Measurements from ENCODE around the gene CCR2.

The CCR2 gene

GRCh38 chr3:46405301-46406019, 51.5 kb downstream of the CCR2 start:
- DNase-seq (ENCODE audit: low spot score) = no peak

GRCh38 chr3:46406443-46406787, 52.5 kb downstream of the CCR2 start:
- no peak for DNase-seq (ENCODE audit: low spot score)

GRCh38 chr3:46406788-46407611, 53.1 kb downstream of the CCR2 start, which contains the start of the genes CCR5AS and CCRL2:
Gene CCR5AS, minus strand, starts transcription at chr3:46407066.
Gene CCRL2, plus strand, starts transcription at chr3:46407259. Its CDS starts 821 bp downstream, at chr3:46408080.
- DNase-seq (ENCODE audit: low spot score) = no peak

- no peak for DNase-seq (ENCODE audit: low spot score)
These were observed 54.1 kb downstream of the CCR2 start for GRCh38 chr3:46407970-46408369.

- DNase-seq (ENCODE audit: low spot score) = no peak
These were observed 54.9 kb downstream of the CCR2 start for GRCh38 chr3:46408853-46409252.

- no peak for DNase-seq (ENCODE audit: low spot score)
These were observed 56.0 kb downstream of the CCR2 start for GRCh38 chr3:46409739-46410489.
